HG03575 (cell line): ENCODE measurements around the gene S100A8.

ENCODE experiments used
- ATAC-seq: cut with Tn5 transposase; IDR thresholded peaks from one replicate; pipeline ENCODE4 v1.9.1; 2021; ENCODE audit not compliant: unreplicated experiment, insufficient number of reproducible peaks, low FRiP score; ENCODE audit errors: extremely low read depth

S100A8 gene

DNA sequence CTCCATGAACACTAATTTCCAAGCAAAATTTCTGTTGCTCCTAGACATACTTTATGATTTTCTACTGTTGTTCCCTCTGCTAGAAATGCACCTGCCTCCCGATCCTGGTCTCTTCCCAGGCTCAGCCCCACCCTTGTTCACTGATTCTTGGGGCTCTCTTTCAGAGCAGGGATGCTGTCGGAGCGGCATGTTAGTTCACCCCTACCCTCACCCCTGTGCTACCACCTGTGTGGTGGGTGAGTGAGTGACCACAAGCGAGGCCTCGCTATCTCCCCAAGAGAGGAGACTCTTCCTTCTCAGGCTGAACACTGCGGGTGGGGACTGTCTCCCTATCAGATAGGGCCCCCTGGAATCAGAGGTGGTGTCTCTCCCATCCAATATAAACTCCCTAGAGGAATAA is 4.9 kb upstream of the S100A8 start:
- ATAC-seq: no peak

DNA sequence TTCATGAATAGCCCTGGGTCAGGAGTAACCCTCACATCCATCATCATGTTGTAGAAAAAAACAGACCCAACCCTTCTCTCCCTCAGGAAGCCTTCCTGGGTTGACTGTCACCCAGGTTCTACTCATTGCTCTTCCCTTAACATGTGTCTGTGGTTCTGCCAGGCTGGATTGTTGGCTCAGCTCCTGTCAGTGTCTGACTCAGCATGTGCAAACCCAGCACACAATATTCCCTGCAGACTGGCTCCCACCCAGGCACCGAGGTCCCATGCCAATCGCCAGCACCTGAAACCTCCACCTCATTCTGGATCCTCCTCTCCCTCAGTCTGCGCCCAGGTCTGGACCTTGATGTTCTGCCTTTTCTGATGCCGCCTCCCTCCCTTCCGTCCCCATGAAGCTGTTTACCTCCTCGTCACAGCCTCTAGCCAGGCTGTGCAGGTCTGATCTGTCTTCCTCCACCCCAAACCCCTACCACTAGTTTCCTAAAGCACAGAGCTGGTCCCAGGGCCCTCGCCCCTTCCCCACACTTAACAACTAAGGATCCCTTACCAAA is 4.3 kb upstream of the S100A8 start:
- no peak for ATAC-seq

DNA sequence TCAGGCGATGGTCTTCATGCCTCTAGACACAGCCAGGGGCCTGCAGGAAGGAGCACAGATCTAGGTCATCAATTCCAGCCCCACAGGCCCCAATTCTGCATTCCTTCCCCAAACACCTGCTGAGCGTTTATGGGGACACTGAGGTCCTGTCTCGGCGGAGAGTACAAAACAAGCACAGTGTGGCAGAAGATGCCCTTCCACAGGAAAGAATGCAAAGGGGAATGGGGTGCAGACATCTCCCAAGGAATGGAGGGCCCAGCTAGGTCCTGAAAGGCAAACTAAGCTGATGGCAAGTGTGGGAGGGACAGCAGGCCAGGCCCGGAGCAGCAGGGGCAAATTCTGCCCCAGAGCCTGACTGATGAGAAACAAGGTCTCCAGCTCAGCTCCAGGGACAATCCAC is 3.5 kb upstream of the S100A8 start:
- ATAC-seq: no peak

DNA sequence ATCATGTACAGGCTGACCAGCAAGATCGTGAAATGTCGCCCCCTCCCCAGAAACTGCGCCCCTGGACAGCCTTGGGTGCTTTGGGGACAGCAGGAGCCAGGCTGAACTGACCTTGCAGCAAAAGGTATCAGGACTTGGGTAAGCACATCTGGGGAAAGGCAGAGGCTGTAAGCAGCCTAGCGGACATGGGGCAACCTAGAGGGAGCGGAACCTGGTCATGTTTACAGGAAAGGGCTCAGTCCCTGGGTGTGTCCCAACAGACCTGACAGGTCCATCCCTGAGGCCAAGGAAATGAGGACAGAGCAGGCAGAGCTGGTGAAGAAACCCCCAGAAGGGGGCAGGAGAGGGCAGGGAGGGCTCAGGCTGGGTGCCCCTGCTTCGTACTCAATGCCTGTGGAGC is 3.1 kb upstream of the S100A8 start:
- ATAC-seq: no peak

DNA sequence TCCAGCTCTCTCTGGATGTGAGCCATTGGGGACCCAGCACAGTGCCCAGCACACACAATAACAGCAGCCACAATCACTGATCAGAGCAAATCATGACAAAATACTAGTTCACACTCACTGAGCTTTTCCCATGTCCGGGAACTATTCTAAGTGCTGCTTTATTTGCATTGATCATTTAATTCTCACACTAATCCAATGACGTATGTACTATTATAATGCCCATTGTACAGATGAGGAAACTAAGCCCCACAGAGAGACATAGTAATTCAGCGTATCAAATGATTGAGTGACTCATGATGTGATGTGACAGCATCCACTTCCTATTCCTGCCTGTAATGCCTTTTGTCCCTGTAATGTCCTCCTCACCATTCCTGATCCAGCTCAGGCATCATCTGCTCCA is 1.9 kb upstream of the S100A8 start:
- no peak for ATAC-seq

DNA sequence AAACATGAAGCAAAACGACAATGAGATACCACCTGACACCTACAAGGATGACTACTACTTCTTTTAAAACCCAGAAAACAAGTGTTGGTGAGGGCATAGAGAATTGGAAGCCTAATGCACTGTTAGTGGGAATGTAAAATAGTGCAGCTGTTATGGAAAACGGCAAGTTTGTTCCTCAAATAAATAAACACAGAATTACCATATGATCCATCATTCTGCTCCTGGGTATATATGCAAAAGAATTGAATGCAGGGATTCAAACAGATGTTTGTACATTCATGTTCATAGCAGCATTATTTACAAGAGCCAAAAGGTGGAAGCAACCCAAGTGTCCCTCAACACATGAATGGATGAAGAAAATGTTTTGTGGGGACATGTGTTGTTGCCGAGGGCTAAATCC is 1.4 kb upstream of the S100A8 start:
- ATAC-seq: no peak

DNA sequence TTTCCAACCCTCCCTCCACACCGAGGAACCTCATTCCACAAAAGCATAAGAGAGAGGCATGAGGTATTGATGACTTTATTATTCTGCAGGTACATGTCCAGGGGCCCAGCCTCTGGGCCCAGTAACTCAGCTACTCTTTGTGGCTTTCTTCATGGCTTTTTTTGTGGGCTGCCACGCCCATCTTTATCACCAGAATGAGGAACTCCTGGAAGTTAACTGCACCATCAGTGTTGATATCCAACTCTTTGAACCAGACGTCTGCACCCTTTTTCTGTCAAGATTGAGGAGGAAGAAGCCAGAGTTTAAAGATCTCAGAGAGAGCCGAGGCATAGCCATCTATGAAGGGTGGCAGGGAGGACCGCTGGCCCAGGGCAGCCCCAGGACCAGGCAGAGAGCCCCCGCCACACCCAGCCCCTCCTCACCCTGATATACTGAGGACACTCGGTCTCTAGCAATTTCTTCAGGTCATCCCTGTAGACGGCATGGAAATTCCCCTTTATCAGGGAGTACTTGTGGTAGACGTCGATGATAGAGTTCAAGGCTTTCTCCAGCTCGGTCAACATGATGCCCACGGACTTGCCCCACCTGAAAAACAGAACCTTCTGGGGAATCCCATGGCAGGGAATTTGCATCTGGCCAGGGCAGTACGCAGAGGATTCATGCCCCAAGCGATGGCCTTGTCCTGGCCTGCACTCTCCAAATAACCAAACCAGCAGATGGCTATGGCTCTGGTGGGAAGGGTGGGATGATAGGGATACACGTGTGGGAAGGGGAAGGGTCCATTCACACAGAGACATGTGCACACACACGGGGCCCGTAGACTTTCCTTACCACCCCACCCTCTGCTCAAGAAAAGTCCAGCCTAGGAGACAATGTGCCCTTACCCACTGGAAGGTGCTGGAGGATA is 647 bp downstream of the S100A8 start:
- ATAC-seq: no peak

DNA sequence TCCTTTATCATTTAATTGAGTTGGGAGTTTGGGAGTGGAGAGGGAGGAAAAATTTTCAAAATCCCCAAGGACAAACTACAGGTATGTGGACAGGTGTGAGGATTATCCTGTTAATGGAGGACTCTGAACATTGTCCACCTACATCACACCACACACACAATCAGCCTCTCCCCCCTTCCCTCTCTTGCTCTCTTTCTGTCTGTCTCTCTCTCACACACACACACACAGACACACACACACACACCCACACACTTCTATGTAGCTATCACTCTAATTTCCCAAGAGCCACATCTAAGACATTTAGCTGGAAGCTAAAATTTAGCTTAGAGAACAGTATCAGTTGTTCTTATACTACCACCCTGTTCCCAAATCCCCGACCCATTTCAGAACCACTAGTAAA is 1.5 kb downstream of the S100A8 start:
- ATAC-seq: no peak

DNA sequence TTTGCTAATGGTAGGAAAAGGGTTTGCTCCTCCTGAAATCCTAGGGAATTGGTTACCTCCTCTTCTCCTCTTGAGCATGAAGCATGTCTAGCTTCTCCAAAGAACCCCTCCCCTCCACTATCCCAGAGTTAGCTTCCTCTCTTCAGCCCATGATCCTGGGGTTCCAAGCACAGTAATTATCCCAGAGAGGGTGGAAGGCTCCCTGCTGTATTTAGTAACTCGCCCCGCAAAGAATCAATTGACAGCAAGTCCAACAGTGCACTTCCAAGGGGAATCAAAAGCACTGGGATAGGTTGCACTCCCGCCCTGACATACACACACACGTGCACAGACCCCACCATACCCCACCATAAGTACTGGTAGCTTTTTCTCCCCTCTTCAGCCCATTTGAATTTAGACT is 3.1 kb downstream of the S100A8 start:
- ATAC-seq: no peak

DNA sequence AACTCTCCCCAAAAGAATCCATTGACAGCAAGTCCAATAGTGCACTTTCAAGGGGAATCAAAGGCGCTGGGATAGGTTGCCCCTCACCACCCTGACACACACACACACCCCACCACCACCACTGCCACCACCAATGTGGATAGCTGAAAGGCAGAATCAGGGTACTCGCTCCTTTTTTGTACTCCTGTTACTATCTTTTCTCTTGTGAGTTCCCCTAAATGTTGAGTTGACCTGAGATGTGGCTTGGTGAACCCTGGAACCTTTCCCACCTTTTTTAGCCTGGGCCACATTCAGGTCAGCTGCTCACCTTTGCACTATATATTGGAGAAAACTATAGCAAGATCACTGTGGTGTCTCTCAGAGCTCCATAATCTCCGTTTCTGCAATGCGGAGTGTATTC is 3.9 kb downstream of the S100A8 start:
- ATAC-seq: no peak

DNA sequence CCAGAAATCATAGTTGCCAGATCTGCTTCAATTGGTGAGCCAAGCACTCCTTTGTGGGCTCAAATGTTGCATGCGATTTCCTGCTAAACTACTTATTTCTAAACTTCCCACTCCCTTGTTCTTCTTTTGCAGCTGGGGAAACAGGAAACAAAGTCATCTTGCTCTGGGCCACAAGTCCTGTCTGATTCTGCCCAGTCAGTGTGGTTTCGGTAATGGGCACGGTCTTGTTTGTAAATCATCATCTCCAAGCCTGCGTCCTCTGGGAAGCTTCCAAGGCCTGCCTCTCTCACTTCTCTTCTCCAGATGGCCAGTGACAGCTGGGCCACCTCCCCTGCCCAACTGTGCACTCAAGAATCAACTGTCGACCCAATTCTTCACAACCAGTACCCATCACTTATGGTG is 4.4 kb downstream of the S100A8 start:
- ATAC-seq: no peak

DNA sequence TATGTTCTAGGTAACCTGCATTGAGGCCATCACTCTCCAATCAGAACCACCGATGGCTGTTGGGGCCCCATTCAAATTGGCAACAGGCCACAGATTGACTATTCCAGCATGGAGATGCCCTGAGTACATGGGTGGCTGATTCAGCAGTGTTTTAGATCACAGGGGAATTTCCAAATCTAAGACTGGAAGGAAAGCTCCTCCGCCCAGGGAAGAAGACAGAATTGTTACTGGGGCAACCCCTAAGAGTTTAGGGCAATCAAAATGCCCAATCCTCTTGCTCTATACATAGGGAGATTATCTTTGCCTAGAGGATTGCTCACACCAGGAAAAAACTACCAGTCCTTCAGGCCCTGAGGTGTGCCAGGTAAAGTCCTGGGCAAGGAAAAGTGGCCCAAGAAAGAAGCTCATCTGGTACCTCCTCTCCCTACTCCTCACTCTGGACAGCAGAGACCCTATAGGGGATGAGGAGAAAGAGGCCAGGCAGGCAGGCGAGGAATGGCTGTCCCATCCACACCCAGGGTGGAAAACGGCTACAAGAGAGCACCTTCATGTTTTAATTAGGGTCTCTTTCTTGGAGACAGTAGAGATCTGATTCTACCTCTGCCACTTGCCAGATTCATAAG is 5.8 kb downstream of the S100A8 start:
- no peak for ATAC-seq

DNA sequence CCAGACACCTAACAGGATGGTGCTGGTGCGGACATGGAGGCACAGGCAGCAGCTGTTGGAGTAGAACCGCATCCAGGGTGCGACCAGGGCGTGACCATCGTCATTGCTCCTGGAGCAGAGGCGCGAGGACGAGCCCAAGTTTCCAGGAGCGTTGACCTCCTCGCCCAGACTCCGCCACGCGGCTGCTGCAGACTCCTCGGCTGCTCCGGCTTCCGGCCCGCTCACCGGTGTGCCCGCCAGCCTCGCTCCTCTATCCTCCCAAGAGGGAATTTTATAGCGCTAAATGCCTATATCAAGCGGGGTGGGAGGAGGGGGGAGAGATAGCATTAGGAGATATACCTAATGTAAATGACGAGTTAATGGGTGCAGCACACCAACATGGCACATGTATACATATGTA is 10.2 kb downstream of the S100A8 start:
- ATAC-seq: no peak

DNA sequence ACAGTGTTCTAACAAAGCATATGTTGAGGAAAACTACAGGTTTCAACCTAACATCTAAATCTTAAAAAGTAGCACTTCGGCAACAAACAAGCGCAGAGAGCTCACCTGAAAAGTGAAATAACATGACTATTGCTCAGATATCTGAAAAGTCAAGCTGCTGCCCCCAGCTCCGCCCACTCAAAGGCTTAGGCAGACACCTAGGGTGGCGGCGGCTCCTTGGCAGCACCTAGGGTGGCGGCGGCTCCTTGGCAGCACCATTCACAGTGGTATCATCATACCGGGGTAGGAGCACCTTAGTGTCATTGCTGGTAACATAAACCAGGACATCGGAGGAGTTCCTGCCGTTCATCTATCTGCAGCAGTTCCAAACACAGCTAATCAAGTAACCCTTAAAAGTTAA is 11.3 kb downstream of the S100A8 start:
- ATAC-seq: no peak

DNA sequence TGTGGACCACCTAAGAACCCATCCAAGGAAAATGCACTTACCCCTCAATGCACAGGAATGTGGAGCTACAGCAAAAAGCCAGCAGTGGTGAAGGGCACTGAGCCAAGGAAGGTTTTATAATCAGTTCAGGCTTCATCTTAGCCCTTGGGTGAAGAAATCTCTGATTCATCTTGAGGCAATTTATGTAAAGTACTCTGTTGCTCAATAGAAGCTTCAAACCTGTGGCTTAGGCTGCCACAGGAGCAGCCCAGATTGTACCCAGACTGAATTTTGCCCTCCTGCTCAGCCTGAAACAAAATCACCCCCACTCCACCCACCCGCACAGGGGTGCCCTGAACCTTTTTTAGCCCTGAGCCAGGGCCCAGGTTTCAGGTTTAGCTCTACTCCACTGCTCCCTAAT is 15.4 kb downstream of the S100A8 start, which contains the start of gene S100A12:
S100A12 (minus strand) TSS at position 111 of the 400 bp plus-strand sequence. CDS start 1,029 bp downstream, outside the sequence.
- no peak for ATAC-seq

DNA sequence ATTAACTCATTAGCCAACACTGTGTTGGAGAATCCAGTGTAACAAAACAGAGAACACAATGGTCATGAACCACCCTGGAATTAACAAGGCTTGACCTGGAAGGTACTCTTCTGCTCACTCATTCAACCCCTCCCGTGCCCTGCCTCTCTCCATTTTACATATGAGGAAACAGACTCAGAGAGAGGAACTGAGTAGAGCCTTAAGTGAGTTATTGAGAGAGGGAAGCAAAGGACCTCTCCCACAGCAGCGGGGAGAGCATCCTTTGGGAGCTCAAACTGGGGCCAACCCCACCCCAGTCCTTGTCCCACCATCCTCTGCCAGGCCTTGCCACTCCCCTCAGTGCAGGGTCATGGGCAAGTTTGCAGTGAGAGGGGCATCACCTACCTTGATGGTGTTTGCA is 16.8 kb downstream of the S100A8 start:
- no peak for ATAC-seq

DNA sequence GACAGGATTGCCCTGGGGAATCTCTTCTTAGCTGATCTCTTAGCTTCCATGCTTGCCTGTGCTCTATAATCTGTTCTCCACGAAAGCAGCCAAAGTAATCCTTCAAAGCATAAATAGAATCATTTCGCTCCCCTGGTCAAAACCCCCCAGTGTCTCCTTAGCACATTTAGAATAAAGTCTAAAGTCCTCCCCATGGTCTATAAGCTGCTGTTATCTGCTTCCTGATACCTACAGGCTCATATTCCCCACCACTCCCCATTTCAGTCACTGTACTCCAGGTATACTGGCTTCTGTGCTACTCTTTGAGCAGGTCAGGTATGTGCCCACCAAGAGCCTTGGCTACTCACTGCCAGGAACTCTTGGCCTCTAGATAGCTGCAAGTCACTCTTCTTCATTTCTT is 18.3 kb downstream of the S100A8 start:
- ATAC-seq: no peak

DNA sequence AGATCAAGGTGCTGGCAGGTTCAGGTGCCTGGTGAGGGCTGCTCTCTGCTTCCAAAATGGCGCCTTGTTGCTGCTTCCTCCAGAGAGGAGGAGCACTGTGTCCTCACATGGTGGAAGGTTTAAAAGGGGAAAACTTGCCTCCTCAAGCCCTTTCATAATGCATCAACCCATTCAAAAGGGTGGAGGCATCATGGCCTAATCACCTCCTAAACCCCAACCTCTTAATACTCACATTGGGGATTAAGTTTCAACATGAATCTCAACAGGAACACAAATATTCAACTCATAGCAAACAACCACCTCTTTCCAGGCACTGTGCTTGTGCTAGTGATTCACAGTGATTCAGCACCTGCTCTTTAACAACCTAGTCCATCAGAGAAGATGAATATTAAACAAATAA is 19.6 kb downstream of the S100A8 start:
- ATAC-seq: no peak

DNA sequence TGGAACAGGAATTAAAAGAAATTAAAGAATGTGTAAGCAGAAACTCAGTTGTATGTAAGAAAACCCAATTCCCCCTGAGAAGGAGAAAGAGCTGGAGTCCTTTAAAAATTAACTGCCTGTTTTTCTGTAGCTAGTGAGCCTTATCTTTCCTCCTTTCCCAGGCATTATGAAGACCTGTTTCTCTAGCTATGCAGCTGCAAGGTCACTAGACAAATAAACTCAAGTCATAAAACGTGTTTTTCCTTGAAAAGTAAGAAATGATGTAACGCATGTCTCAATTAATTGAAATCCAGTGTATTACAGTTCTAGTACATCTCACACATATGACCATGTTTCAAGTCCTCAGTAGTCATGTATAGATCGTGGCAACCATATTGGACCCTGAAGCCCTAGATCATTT is 20.7 kb downstream of the S100A8 start:
- ATAC-seq: no peak

DNA sequence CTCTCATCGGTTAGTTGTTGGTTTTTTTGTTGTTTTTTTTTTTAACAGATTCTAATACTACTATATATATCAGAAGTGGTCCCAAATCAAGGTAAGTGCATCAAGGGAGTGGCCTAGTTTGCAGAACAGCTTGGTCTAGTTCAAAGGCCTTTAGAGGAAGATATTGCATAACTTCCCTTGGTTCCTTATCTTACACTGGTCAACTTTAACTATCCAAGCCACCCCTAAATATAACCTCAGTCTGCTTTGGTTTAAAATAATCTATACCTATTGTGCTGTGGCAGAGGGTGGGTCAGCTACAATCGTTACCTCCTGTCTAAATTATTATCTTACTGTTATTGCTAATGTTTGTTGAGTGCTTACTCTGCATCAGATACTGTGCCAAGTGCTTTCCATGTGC is 22.4 kb downstream of the S100A8 start:
- ATAC-seq: no peak
